Endometrial microvascular endothelial cells (primary cell): ENCODE measurements around the gene IGSF10. TPM values are rescaled to one million over a fixed set of nuclear protein-coding genes. Genes with fewer than 3 reads are reported as not detected.

ENCODE experiments used
- in situ Hi-C: cut with HindIII; loops from 2 replicates; pipeline ENCODE4 v1.10.0; 2017; ENCODE audit warnings: low sequenced_read_pairs, low pct_unique_long_range_greater_than_20kb; ENCODE audit errors: inconsistent ontology term
- total RNA-seq: library from RNA; depleted of rRNA; stranded (reverse); fragments of >200 nt; gene quantifications from one replicate; pipeline ENCODE4 v1.2.3, GENCODE V29; 2015; ENCODE audit errors: inconsistent ontology term

IGSF10 gene
- total RNA-seq, 1 donor from 2014 or later = not detected

DNA sequence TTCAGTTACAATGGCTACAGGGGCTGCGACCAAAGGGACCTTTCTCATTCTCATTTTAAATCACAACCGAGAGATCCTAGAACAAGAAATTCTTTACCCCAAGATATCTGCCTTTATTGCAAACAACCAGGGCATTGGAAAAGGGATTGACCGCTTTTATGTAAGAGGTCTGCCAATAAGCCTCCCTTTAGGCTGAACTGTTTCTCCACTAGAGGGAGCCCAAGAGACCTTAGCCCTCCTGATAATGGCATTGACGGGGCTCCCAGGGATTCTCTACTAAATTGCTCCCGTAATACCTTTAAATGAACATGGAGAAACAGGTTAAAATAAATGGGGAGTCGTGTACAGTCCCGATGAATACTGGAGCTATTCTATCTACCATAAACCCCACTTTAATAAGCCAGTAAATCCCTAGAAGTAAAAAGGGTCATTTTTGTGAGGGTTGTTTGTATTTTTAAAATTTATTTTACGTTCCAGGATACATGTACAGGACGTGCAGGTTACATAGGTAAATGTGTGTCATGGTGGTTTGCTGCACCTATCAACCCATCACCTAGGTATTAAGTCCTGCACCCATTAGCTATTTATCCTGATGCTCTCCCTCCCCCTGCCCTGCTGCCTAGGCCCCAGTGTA is 7.5 kb upstream of the IGSF10 start:
- in situ Hi-C loops = loop anchor here (25.0 kb wide), 1 partner anchor 444 kb away; no protein-coding TSS in a partner anchor

DNA sequence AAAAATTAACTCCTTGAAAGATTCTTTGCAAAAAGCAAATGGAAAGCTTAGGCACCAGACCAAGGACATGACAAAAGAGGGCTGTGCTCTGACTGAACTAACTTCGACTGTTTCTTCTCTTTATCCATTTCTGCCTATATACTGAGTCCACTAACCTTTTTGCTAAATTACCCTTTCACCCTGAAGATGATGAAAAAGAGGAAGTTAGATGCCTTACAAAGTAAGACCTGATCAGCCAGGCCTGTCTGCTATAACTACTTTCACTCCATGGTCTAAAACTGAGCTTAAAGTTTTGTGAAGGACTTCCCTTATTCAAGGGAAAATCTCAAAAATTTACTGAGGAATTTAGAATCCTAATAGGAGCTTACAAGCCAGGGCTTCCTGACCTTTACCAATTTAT is 6.2 kb upstream of the IGSF10 start:
- in situ Hi-C loops = loop anchor here (25.0 kb wide), 1 partner anchor 445 kb away; no protein-coding TSS in a partner anchor

DNA sequence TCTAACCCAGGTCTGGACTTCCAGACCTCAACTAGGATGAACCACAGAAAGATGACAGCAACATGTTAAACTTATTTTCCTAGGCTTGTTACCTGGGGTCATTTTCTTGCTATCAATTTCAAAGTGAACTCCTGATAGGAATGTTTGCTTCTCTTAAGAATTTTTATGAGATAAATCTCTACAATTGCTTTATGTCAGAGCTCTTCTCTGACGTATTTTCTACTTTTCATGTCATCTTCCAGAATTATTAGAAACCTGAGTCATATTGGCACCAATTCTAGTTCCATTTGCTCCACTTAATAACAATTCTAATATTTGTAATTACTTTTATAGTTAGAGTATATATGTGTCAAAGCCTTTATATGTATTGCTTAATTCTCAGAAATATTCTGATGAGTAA is 2.1 kb upstream of the IGSF10 start:
- in situ Hi-C loops = loop anchor here (25.0 kb wide), 1 partner anchor 449 kb away; no protein-coding TSS in a partner anchor

DNA sequence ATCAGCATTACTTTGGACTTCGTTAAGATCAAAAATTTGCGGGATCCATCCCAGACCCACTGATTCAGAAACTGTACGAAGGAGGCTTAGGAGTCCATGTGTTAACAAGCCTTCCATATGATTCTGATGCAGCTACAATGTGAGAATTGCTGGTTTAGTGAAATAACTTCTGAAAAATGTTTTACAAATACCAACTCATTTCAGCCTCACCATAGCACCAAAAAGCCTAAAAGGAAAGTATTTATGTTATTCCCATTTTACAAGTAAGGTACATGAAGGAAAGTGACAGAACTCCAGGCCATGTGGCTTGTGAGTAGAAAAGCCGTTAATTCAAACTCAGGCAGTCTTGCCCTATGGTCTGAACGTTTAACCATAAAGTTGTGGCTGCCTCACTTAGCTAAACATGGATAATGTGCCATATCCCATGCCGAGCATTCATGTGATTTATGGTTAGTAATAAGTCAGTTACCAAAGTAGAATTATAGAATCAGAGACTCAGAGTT is 1.5 kb upstream of the IGSF10 start:
- in situ Hi-C loops = loop anchor here (25.0 kb wide), 1 partner anchor 450 kb away; no protein-coding TSS in a partner anchor

DNA sequence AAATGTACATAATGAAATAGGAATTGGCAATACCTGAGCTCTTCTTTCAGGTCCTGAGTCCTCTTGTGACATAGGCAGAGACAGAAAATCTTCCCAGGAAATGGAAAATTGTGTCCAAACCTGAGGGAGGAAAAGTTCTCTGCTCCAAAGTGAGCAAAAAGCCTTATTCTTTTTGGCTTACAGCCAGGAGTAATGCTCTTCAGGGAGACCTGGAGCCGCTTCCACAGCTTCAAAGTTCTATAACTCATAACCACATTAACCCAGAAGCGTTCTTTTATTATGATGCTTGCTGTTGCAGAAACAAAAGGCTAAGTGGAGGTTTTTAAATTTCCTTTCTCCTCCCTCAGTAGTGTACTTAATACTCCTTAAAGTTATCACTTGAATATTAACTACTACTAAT is 633 bp downstream of the IGSF10 start:
- in situ Hi-C loops = loop anchor here (25.0 kb wide), 1 partner anchor 452 kb away; no protein-coding TSS in a partner anchor

DNA sequence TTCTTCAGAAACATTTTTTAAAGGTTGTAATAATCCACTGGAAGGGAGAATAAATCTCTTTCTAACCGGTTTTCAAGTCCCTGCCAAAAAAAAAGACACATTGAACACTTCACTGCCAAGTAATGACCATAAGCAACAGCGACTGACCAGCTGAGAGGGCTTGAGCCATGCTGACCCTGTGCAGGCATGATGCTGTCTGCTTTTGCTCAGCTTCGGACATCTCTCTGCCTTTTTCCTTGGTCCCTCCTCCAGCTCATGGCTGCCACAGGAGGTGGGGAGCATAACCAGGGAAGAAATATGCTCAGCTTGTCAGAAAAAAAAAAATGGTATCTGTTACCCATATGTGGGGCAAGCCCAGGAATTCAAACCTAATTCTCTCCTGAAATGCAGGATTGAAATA is 1.5 kb downstream of the IGSF10 start:
- in situ Hi-C loops = loop anchor here (25.0 kb wide), 1 partner anchor 453 kb away; no protein-coding TSS in a partner anchor

DNA sequence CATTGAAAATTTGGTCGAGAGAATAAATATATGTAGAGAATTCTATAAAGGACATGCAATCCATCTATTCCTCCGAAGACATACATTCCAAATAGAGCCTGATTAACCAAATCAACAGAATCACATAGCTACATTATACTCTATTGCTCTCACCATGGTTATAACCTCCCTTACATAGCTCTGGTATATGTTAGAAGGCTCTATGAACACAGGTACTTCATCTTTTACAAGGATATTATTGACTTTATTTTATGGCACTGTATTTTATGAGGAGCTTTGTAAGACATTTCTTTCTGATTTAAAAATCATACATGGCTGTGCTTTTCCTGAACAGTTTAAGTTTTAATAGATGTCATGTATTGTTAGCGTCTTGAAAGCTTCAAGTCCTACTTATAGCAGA is 4.8 kb downstream of the IGSF10 start:
- in situ Hi-C loops = loop anchor here (25.0 kb wide), 1 partner anchor 456 kb away; no protein-coding TSS in a partner anchor

DNA sequence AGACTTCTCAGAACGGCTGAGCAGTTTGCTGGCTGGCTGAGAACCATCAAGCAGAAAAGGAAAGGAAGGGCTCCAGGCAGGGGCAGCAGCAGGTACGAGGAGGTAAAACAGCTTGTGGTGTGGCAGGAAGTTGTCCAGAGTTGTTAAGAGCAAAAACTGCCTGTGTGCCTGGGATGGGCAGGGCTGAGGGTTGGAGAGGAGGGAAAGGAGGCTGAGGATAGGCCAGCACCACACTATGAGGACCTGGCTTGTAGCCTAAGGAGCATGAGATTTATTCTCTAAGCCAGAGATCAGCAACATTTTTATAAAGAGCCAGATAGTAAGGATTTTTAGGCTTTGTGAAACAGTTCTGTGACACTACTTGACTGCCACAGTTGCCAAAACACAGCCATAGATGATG is 8.0 kb downstream of the IGSF10 start:
- in situ Hi-C loops = loop anchor here (25.0 kb wide), 1 partner anchor 459 kb away; no protein-coding TSS in a partner anchor

DNA sequence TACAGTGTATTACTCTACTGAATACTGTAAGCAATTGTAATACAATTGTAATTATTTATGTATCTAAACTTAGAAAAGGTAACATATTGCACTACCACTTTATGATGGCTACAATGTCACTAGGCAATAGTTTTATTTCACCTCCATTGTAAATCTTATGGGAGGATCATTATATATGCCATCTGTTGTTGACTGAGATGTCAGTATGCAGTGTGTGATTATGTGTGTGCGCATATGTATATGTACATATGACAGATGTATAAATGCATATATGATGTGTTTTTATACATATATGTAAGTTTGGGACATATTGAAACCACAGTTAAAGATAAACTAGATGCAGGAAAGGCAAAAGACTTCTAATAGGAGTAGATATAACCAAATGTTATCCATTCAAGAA is 8.5 kb downstream of the IGSF10 start:
- in situ Hi-C loops = loop anchor here (25.0 kb wide), 1 partner anchor 460 kb away; no protein-coding TSS in a partner anchor

DNA sequence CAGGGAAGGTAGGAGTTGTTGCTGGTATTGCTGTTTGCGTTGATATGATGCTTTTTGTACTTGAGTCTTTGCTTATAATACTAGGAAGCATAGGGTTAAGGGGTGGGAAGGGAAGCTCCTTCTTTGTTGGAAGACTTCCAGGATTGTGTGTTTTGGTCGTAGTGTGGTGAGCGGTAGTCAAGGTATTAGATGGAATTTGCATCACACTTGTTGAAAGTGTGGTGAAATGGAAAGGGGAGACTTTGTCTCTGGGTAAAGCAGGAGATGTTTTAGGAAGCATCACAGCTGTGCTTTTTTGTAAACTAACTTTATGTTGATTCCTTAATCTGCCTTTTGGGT is 14.9 kb downstream of the IGSF10 start:
- in situ Hi-C loops = no loop called here

DNA sequence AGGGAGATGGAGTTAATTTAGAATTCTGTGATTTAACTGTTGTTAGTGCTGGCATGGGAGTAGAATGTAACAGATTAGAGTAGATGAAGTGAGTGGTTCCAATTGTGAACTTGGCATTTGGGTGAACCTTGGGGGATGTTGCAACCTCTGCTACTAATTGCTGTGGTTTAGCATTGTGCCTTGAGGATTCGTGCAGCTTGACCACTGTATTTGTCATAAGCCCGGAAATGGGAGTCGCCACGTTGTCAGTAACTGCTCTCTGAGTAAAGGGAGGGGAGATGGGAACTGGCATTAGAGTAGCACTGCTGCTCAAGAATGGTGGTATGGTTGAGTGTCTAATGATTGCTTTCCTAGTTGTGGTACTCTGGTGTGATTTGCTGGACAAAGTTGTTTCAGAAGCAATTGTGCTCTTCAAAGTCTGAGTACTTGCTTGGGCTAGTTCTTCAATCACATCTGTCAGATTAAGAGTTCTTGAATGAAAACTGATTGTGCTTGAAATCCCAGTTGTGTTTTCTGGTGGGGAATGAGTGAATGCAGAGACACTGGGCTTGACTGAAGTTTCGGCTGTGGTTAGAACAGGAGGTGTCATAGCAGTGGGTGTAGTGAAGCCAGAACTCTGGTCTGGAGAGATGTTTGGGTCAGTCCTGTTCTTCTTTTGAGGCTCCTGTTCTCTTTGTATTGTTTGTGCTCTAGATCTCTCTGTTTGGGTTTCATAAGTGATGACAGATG is 15.4 kb downstream of the IGSF10 start:
- in situ Hi-C loops = no loop called here

DNA sequence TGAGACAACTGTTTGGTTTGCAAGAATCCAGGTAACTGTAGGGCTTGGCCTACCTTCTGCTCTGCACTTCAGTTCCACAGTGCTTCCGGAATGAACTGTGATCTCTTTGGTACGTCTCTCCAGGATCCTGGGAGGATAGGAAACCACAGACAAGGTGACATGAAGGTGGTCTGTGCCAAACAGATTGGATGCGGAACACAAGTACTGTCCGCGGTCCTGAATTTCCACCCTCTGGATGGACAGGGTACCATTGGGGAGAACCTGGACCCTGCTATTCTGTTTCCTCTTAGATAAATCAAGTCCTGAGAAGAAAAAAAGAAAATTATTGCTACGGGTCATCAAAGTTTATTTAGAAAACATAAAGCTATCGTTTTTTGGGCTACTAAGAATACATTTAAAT is 17.3 kb downstream of the IGSF10 start:
- in situ Hi-C loops = no loop called here

DNA sequence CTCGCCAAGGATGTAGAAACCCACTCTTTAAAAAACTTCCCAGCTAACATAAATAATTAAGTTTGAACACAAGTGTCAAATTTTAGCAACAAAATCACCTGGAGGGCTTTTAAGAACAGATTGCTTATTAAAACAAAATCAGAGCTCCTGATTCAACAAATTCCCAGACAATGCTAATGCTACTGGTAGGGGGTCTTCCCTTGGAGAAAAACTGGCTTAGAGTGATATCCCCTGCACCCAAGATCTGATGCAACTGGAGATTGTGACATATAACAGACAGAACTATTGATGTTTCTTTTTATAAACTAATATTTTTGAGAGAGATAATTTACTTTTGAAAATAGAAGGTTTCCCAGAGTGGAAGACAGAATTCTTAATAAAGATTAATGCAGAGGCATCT is 19.9 kb downstream of the IGSF10 start:
- in situ Hi-C loops = no loop called here

DNA sequence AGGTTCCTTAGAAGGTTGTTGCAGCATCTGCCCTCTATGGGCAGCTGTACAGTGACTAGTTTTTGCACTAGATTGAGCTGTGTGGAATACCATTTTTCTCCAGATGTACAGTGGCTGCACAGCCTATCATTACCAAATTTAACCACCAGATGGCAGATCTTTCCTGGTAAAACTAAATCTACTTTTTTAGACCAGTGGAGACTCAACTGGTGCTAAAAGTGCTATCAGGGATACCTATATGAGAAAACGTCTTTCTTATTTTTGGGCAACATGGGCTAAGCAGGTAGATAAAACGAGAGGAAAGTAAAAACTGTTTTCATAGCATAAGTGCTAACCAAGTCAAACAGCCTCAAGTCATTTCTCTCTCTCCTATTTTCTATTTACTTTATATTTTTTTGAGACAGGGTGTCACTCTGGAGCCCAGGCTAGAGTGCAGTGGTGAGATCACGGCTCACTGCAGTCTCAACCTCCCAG is 21.2 kb downstream of the IGSF10 start:
- in situ Hi-C loops = no loop called here

DNA sequence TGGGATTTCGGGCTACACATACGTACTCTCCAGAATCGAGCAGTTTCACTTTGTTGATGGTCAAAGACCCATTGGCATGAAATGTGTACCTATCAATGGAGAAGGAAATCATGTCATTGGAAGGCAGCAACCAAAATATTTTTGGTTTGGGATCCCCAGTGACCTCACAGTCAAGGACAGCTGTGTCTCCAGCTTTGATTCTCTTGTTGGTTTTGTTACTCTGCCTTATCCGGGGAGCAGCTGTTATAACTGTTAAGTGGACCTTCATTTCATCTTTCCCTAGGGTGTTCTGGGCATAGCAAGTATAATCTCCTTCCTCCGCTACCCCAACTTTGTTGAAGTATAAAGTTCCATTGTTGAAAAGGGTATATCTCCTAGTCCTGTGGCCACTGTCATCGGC is 23.0 kb downstream of the IGSF10 start:
- in situ Hi-C loops = no loop called here

DNA sequence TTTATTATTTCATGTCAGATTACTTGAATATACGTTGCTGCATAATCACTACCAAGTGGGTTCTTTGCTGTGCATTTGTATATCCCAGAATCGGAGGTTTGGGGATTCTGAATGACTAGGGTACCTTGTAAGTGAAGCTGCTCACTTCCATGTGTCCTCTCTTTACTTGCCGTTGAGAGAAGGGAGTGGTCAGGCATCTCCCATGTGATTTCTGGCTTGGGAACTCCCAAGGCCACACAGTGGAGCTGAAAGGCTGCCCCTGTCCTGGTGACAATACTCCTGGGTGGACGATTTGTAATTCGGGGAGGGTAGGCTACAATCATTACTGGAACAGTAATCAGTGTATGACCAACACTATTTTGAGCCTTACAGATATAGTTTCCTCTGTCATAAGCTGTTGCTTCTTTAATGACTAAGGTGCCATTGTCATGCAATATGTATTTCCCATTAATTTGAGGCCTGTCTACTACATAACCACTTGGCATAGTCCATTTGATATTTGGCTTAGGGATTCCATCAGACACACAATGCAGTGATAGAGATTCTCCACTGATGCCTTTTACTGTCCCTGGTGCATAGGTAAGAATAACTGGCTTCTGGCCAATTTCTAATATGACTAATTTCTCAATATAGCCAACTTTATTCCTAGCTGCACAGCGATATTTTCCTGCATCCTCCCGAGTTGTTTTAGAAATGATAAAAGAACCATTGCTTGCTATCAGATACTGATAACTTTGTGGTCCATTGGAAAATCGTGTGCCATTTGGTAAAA is 24.0 kb downstream of the IGSF10 start:
- in situ Hi-C loops = no loop called here

DNA sequence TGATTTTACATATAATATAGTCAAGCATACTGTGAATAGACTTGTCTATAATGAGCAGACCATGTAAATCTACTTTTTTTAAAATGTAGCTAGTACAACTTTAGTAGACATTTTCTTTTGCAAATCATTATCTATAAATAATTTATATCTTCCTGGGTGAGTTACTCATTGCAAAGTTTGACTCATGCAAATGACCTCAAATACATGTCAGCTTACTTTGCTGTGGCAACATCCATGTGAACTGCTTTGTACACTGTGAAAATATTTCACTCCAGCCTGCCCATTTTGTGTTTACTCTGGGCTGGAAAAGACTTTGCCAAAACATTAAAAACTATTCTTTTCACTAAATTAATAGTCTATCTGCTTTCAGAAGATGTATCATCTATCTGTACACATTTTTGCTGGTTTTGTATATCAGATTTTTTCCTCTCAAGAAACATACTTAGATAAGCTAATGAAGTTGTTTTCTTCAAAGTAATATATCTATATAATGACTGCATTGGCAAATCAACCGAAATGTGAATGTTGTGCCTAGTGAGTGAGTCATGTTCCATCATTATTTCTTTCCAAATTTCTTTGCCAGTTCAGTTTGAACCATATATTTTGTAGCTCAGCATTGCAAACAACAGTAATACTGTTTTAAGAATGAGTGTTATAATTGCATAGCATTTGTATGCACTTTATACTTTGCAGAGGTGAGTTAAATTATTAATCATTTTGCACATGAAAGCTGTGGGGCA is 26.5 kb downstream of the IGSF10 start:
- in situ Hi-C loops = no loop called here

DNA sequence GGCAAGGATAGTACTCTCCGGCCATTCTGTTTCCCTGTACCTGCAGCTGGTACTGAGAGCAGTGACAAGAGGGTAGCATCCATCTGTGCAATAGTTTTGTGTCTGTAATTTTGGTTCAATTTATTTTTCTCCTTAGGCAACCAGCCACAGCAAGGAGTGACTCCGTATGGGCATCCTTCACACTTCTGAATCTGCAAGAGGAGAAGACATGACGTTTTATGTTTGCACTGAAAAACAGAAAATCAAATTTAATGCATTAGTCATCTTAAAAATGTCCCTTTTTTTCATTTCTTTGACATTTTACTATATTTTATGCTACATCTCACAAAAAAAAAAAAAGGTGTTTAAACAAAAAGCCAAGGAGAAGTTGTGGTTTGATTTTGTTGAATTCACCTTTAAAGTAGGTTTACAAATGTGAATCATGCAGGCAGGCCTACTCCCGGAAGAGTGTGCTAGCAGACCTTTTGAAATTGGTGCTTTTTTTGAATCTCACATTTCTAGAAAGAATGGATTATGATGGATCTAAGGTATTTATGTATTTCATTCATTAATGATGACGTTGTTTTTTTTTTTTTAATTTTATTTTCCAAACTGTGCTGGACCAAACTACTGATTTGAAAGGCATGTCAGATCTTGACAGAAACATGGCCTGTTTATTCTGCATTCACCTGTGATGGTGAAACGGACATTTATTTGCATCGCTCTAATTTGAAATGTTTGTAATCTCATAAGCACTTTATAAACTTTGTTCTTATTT is 28.1 kb downstream of the IGSF10 start:
- in situ Hi-C loops = no loop called here
